H9 (cell line): ENCODE measurements around the gene PDCD7. TPM values are rescaled to one million over a fixed set of nuclear protein-coding genes. Genes with fewer than 3 reads are reported as not detected.

Experiments used
- DNase-seq: peaks from one replicate; pipeline ENCODE4 v3.0.0-alpha.2; 2017
- H2AFZ ChIP-seq: one replicate; pipeline ENCODE4 v1.6.1; 2013; ENCODE audit warnings: mild to moderate bottlenecking, low read length, control low read depth, moderate library complexity
- H2AK5ac ChIP-seq: 2 replicates; pipeline ENCODE4 v1.6.1; 2013; ENCODE audit warnings: low read length, control low read depth, mixed read lengths; ENCODE audit not compliant: insufficient read length
- H2BK120ac ChIP-seq: one replicate; pipeline ENCODE4 v1.6.1; 2013; ENCODE audit warnings: low read depth, mild to moderate bottlenecking, low read length, control low read depth, inconsistent platforms; ENCODE audit not compliant: poor library complexity, severe bottlenecking
- H2BK12ac ChIP-seq: 2 replicates; pipeline ENCODE4 v1.6.1; 2013; ENCODE audit warnings: low read length, control low read depth, mixed read lengths, low read depth; ENCODE audit not compliant: insufficient read length
- H2BK15ac ChIP-seq: 2 replicates; pipeline ENCODE4 v1.6.1; 2013; ENCODE audit warnings: low read depth, low read length, control low read depth
- H2BK20ac ChIP-seq: one replicate; pipeline ENCODE4 v1.6.1; 2013; ENCODE audit warnings: low read depth, mild to moderate bottlenecking, low read length, control low read depth, inconsistent platforms; ENCODE audit not compliant: poor library complexity, severe bottlenecking
- H2BK5ac ChIP-seq: 2 replicates; pipeline ENCODE4 v1.6.1; 2013; ENCODE audit warnings: low read length, control low read depth, mixed read lengths; ENCODE audit not compliant: insufficient read length
- H3K14ac ChIP-seq: 2 replicates; pipeline ENCODE4 v1.6.1; 2013; ENCODE audit warnings: low read length, control low read depth; ENCODE audit not compliant: insufficient read depth
- H3K18ac ChIP-seq: 2 replicates; pipeline ENCODE4 v1.6.1; 2013; ENCODE audit warnings: low read depth, mild to moderate bottlenecking, mixed read lengths, low read length, control low read depth; ENCODE audit not compliant: insufficient read length
- H3K23ac ChIP-seq: 2 replicates; pipeline ENCODE4 v1.6.1; 2013; ENCODE audit warnings: low read length, control low read depth, mixed read lengths, low read depth; ENCODE audit not compliant: insufficient read length
- H3K23me2 ChIP-seq: 2 replicates; pipeline ENCODE4 v1.6.1; 2013; ENCODE audit warnings: low read depth, mild to moderate bottlenecking, mixed read lengths, low read length, control low read depth; ENCODE audit not compliant: insufficient read length, poor library complexity, severe bottlenecking
- H3K27ac ChIP-seq: 2 replicates; pipeline ENCODE4 v1.5.1; 2013; ENCODE audit warnings: low read length, control low read depth, mixed read lengths, low read depth; ENCODE audit not compliant: insufficient read length
- H3K27me3 ChIP-seq: 2 replicates; pipeline ENCODE4 v1.6.1; 2013; ENCODE audit warnings: low read length, control low read depth, inconsistent platforms; ENCODE audit not compliant: insufficient read depth
- H3K4ac ChIP-seq: 2 replicates; pipeline ENCODE4 v1.6.1; 2013; ENCODE audit warnings: low read depth, mild to moderate bottlenecking, control low read depth, inconsistent platforms, low read length, moderate library complexity
- H3K4me1 ChIP-seq: 2 replicates; pipeline ENCODE4 v1.6.1; 2013; ENCODE audit warnings: low read length, control low read depth, inconsistent platforms; ENCODE audit not compliant: insufficient read depth
- H3K4me2 ChIP-seq: 2 replicates; pipeline ENCODE4 v1.6.1; 2013; ENCODE audit warnings: low read length, control low read depth, mixed read lengths; ENCODE audit not compliant: insufficient read length, insufficient read depth
- H3K56ac ChIP-seq: 2 replicates; pipeline ENCODE4 v1.6.1; 2013; ENCODE audit warnings: low read depth, mild to moderate bottlenecking, mixed read lengths, low read length, control low read depth; ENCODE audit not compliant: insufficient read length
- H3K79me1 ChIP-seq: 2 replicates; pipeline ENCODE4 v1.6.1; 2013; ENCODE audit warnings: low read depth, mild to moderate bottlenecking, moderate library complexity, low read length, control low read depth, inconsistent platforms; ENCODE audit not compliant: insufficient read depth, poor library complexity, severe bottlenecking
- H3K79me2 ChIP-seq: 2 replicates; pipeline ENCODE4 v1.6.1; 2013; ENCODE audit warnings: low read length, control low read depth, inconsistent platforms; ENCODE audit not compliant: insufficient read depth
- H3K9ac ChIP-seq: 2 replicates; pipeline ENCODE4 v1.6.1; 2013; ENCODE audit warnings: low read length, control low read depth, mixed read lengths; ENCODE audit not compliant: insufficient read length; ENCODE audit errors: extremely low read depth
- H3K9me3 ChIP-seq: one replicate; pipeline ENCODE4 v1.6.1; 2013; ENCODE audit warnings: low read depth, low read length, inconsistent platforms; ENCODE audit not compliant: control insufficient read depth
- H3T11ph ChIP-seq: one replicate; pipeline ENCODE4 v1.6.1; 2013; ENCODE audit warnings: mild to moderate bottlenecking, low read length, control low read depth, inconsistent platforms
- H4K20me1 ChIP-seq: one replicate; pipeline ENCODE4 v1.6.1; 2013; ENCODE audit not compliant: control insufficient read depth, insufficient read length, insufficient read depth
- H4K5ac ChIP-seq: 2 replicates; pipeline ENCODE4 v1.6.1; 2013; ENCODE audit warnings: low read depth, mild to moderate bottlenecking, mixed read lengths, low read length, control low read depth; ENCODE audit not compliant: insufficient read length
- H4K8ac ChIP-seq: replicated peaks from 2 replicates; pipeline ENCODE4 v1.6.1; 2013; ENCODE audit warnings: low read length, control low read depth, mixed read lengths, low read depth; ENCODE audit not compliant: insufficient read length
- H4K91ac ChIP-seq: 2 replicates; pipeline ENCODE4 v1.6.1; 2013; ENCODE audit warnings: low read depth, mild to moderate bottlenecking, moderate library complexity, mixed read lengths, low read length, control low read depth; ENCODE audit not compliant: insufficient read length
- H3K27ac Mint-ChIP-seq, 3 experiments: 2 replicates in 2 of 3; 3 replicates in 1 of 3; pipeline ENCODE4 v1.8.0; 2020 to 2021; ENCODE audit warnings: mixed read lengths in 3 of 3, mild to moderate bottlenecking in 1 of 3, moderate library complexity in 1 of 3
- H3K27me3 Mint-ChIP-seq: 2 replicates; pipeline ENCODE4 v1.8.0; 2021; ENCODE audit warnings: low read depth, mild to moderate bottlenecking, moderate library complexity, mixed read lengths
- H3K36me3 Mint-ChIP-seq, 3 experiments: 2 replicates in 2 of 3; 3 replicates in 1 of 3; pipeline ENCODE4 v1.8.0; 2020 to 2021; ENCODE audit warnings: low read depth in 3 of 3, mixed read lengths in 3 of 3; ENCODE audit not compliant: insufficient read depth in 1 of 3
- H3K4me1 Mint-ChIP-seq, 2 experiments: 2 replicates each; pipeline ENCODE4 v1.8.0; 2020; ENCODE audit warnings: mixed read lengths in 2 of 2
- H3K4me3 Mint-ChIP-seq, 2 experiments: 2 replicates in 1 of 2; 3 replicates in 1 of 2; pipeline ENCODE4 v1.8.0; 2020 to 2021; ENCODE audit warnings: mild to moderate bottlenecking in 2 of 2, mixed read lengths in 2 of 2, moderate library complexity in 1 of 2
- H3K9me3 Mint-ChIP-seq, 2 experiments: 2 replicates in 1 of 2; 3 replicates in 1 of 2; pipeline ENCODE4 v1.8.0; 2020; ENCODE audit warnings: mild to moderate bottlenecking in 2 of 2, mixed read lengths in 2 of 2, moderate library complexity in 1 of 2
- CTCF ChIP-seq: fragments of 200-600 bp; sonication (generic); conservative IDR thresholded peaks from 3 replicates; pipeline ENCODE4 v1.8.0; 2021; ENCODE audit warnings: antibody characterized with exemption, mild to moderate bottlenecking
- WGBS: extraction: QIAGEN DNeasy Blood & Tissue Kit; methylation state at CpG from one replicate; pipeline ENCODE4 v1.1.7; 2013; ENCODE audit warnings: missing lambda C conversion rate, low lambda C conversion rate, mixed read lengths; ENCODE audit not compliant: insufficient read length; ENCODE audit errors: extremely low coverage; 5-methylcytosine and 5-hydroxymethylcytosine counted together
- total RNA-seq: library from RNA; stranded (reverse); gene quantifications from 2 replicates; pipeline ENCODE4 v1.2.1, GENCODE V29; 2021

The PDCD7 gene
- total RNA-seq, 1 experiment from 2014 or later: 35.2 TPM

- no CpG with 5 or more reads among the region's 6 CpGs for WGBS
- Histone ChIP-seq H2BK15ac (no peak overlapping the region), H3K79me1 (no peaks in the 10 kb centered on the region), H3K56ac (no peak overlapping the region), H3K4me2 (no peak overlapping the region), H2AFZ (no peak overlapping the region), H2BK20ac (no peak overlapping the region), H3K23ac (no peak overlapping the region), H3K9me3 (no peaks in the 10 kb centered on the region), H2BK12ac (no peak overlapping the region), H3K27me3 (no peaks in the 10 kb centered on the region), H3K23me2 (no peaks in the 10 kb centered on the region), H2BK5ac (no peak overlapping the region), H2AK5ac (no peak overlapping the region), H3K14ac (peak overlapping the region; percentile 45; the same call in 1 of the 2 replicates), H3K9ac (no peak overlapping the region), H4K8ac (no peak overlapping the region), H3K4me1 (peaks cover 5% of the 10 kb centered on the region; the same call in 1 of the 2 replicates), H2BK120ac (no peak overlapping the region), H3K27ac (no peak overlapping the region), H4K20me1 (no peaks in the 10 kb centered on the region), H3T11ph (no peak overlapping the region), H3K18ac (no peak overlapping the region), H3K79me2 (no peaks in the 10 kb centered on the region), H3K4ac (no peak overlapping the region), H4K91ac (no peak overlapping the region), H4K5ac (no peak overlapping the region)
- Mint-ChIP-seq H3K27ac (no peak overlapping the region; a peak in 1 of 7 replicates), H3K4me1 (peaks cover 48 to 57% of the 10 kb centered on the region in 2 experiments), H3K4me3 (0 out of 5 replicates have a peak overlapping the region, but pooled peaks of 1 of the 2 experiments have one; percentile 45), H3K36me3 (no peaks in the 10 kb centered on the region), H3K27me3 (peaks cover 7% of the 10 kb centered on the region), H3K9me3 (no peaks in the 10 kb centered on the region; a peak in 1 of 5 replicates)
- TF ChIP-seq CTCF: no peak
- no peak for DNase-seq
These were observed 45.0 kb downstream of the PDCD7 start for GRCh38 chr15:65088643-65089021.
